Neural crest cell (in vitro differentiated cells): ENCODE data around the gene ATG2A. TPM values are rescaled to one million over a fixed set of nuclear protein-coding genes. Genes with fewer than 3 reads are reported as not detected.

ENCODE experiments used
- DNase-seq: peaks from one replicate; pipeline ENCODE4 v3.0.0; 2021; ENCODE audit warnings: low read depth, mixed read lengths, low spot score
- H3K27ac Mint-ChIP-seq: one replicate; pipeline ENCODE4 v1.8.0; 2021; ENCODE audit warnings: mild to moderate bottlenecking, mixed read lengths; ENCODE audit not compliant: unreplicated experiment
- H3K27me3 Mint-ChIP-seq: 2 replicates; pipeline ENCODE4 v1.8.0; 2021; ENCODE audit warnings: low read depth, mild to moderate bottlenecking, mixed read lengths
- H3K36me3 Mint-ChIP-seq: 2 replicates; pipeline ENCODE4 v1.8.0; 2021; ENCODE audit warnings: low read depth, mild to moderate bottlenecking, mixed read lengths
- H3K4me1 Mint-ChIP-seq: 2 replicates; pipeline ENCODE4 v1.8.0; 2021; ENCODE audit warnings: mixed read lengths
- H3K4me3 Mint-ChIP-seq: one replicate; pipeline ENCODE4 v1.8.0; 2021; ENCODE audit warnings: mild to moderate bottlenecking, mixed read lengths
- H3K9me3 Mint-ChIP-seq: 2 replicates; pipeline ENCODE4 v1.8.0; 2021; ENCODE audit warnings: mixed read lengths
- CTCF ChIP-seq: fragments of 200-600 bp; sonication (generic); conservative IDR thresholded peaks from 2 replicates; pipeline ENCODE4 v1.5.0; 2021; ENCODE audit warnings: antibody characterized with exemption, mild to moderate bottlenecking
- total RNA-seq: library from RNA; stranded (reverse); gene quantifications from 2 replicates; pipeline ENCODE4 v1.2.1, GENCODE V29; 2021

The ATG2A gene
- total RNA-seq, 1 donor from 2014 or later = 24.8 TPM

- peaks cover 5% of the 10 kb centered on the region for H3K4me1 Mint-ChIP-seq
- no peak for TF ChIP-seq CTCF
- no peak overlapping the region for H3K27ac Mint-ChIP-seq
- H3K4me3 Mint-ChIP-seq = no peak overlapping the region
- H3K36me3 Mint-ChIP-seq = no peaks in the 10 kb centered on the region
- no peak for DNase-seq
- no peaks in the 10 kb centered on the region for H3K9me3 Mint-ChIP-seq
- H3K27me3 Mint-ChIP-seq = no peaks in the 10 kb centered on the region
These were observed 20.5 kb downstream of the ATG2A start for GRCh38 chr11:64896448-64897022.

GRCh38 chr11:64894812-64895452 is 22.1 kb downstream of the ATG2A start:
- Mint-ChIP-seq H3K9me3 (no peaks in the 10 kb centered on the region), H3K36me3 (no peaks in the 10 kb centered on the region), H3K27me3 (no peaks in the 10 kb centered on the region), H3K4me3 (no peak overlapping the region), H3K27ac (no peak overlapping the region), H3K4me1 (peaks cover 5% of the 10 kb centered on the region)
- DNase-seq = no peak
- no peak for TF ChIP-seq CTCF

- H3K27ac Mint-ChIP-seq = no peak overlapping the region
- H3K4me1 Mint-ChIP-seq = peaks cover under 1% of the 10 kb centered on the region
- no peaks in the 10 kb centered on the region for H3K36me3 Mint-ChIP-seq
- H3K9me3 Mint-ChIP-seq = no peaks in the 10 kb centered on the region
- H3K4me3 Mint-ChIP-seq = no peak overlapping the region
- peak; percentile 85 for TF ChIP-seq CTCF
- DNase-seq = peak; percentile 93
- no peaks in the 10 kb centered on the region for H3K27me3 Mint-ChIP-seq
These were observed 22.8 kb downstream of the ATG2A start for GRCh38 chr11:64894070-64894811.

GRCh38 chr11:64893194-64894069 is 23.6 kb downstream of the ATG2A start:
- no peaks in the 10 kb centered on the region for H3K27me3 Mint-ChIP-seq
- H3K27ac Mint-ChIP-seq = no peak overlapping the region
- no peak for TF ChIP-seq CTCF
- no peak overlapping the region for H3K4me3 Mint-ChIP-seq
- no peaks in the 10 kb centered on the region for H3K36me3 Mint-ChIP-seq
- no peaks in the 10 kb centered on the region for H3K9me3 Mint-ChIP-seq
- no peaks in the 10 kb centered on the region for H3K4me1 Mint-ChIP-seq
- DNase-seq = no peak

- Mint-ChIP-seq H3K4me1 (peaks cover 5% of the 10 kb centered on the region), H3K36me3 (no peaks in the 10 kb centered on the region), H3K27me3 (no peaks in the 10 kb centered on the region), H3K9me3 (no peaks in the 10 kb centered on the region), H3K27ac (no peak overlapping the region), H3K4me3 (no peak overlapping the region)
- TF ChIP-seq CTCF = no peak
- DNase-seq = no peak
These were observed 24.2 kb downstream of the ATG2A start for GRCh38 chr11:64892838-64893193.
